ENCODE results near the gene APBA2.

The APBA2 gene

GRCh38 chr15:29051422-29051821 lies 165.6 kb downstream of the APBA2 start:
- no peak for TF ChIP-seq CTCF (IDR thresholded peaks at IDR 0.05; ENCODE audit: control extremely low read depth, extremely low read depth, low read depth, missing control alignments)
- CTCF ChIA-PET, result interaction anchor here (1.2 kb wide), 1 partner anchor 29 kb away, joined by 3 read pairs; no protein-coding TSS in a partner anchor
- no peak for DNase-seq (ENCODE audit: extremely low spot score)
- POLR2A ChIA-PET, result no interaction called here

GRCh38 chr15:29053006-29053405 lies 167.2 kb downstream of the APBA2 start:
- POLR2A ChIA-PET, result no interaction called here

GRCh38 chr15:29053661-29054131 lies 167.9 kb downstream of the APBA2 start:
- POLR2A ChIA-PET, result no interaction called here
- TF ChIP-seq CTCF (IDR thresholded peaks at IDR 0.05; ENCODE audit: control extremely low read depth, extremely low read depth, low read depth, missing control alignments), result no peak
- CTCF ChIA-PET, result no interaction called here
- no peak for DNase-seq (ENCODE audit: extremely low spot score)

More at GRCh38 chr15:29053006-29053405, 167.2 kb downstream of the APBA2 start:
- CTCF ChIA-PET, result no interaction called here
- no peak for DNase-seq (ENCODE audit: extremely low spot score)
- TF ChIP-seq CTCF (IDR thresholded peaks at IDR 0.05; ENCODE audit: control extremely low read depth, extremely low read depth, low read depth, missing control alignments), result no peak

- DNase-seq (ENCODE audit: extremely low spot score), result no peak
- ChIA-PET CTCF (no interaction called here), POLR2A (no interaction called here)
- TF ChIP-seq CTCF (IDR thresholded peaks at IDR 0.05; ENCODE audit: control extremely low read depth, extremely low read depth, low read depth, missing control alignments), result no peak
Measured at GRCh38 chr15:29054171-29055045, 168.6 kb downstream of the APBA2 start.

DNA sequence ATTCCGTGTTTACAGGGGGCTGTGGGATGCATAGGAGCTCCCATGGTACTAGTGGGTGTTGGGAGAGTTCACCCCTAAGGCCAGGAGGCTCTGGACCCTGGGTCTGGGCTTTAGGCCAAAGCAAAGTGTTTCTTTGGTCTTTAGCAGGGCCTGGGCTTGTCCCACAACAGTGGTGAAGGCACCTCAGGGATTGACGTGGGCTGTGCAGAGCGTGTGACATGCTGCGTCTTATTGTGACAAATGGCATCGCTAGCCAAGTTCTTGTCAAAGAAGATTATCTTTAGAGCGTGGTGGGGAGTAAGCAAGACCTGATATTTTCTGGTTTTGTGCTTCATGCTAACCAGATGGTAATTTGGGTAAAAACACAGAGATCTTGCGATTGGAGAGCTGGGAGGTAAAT lies 170.1 kb downstream of the APBA2 start:
- ChIA-PET CTCF (no interaction called here), POLR2A (no interaction called here)
- DNase-seq (ENCODE audit: extremely low spot score), result no peak
- TF ChIP-seq CTCF (IDR thresholded peaks at IDR 0.05; ENCODE audit: control extremely low read depth, extremely low read depth, low read depth, missing control alignments), result no peak

DNA sequence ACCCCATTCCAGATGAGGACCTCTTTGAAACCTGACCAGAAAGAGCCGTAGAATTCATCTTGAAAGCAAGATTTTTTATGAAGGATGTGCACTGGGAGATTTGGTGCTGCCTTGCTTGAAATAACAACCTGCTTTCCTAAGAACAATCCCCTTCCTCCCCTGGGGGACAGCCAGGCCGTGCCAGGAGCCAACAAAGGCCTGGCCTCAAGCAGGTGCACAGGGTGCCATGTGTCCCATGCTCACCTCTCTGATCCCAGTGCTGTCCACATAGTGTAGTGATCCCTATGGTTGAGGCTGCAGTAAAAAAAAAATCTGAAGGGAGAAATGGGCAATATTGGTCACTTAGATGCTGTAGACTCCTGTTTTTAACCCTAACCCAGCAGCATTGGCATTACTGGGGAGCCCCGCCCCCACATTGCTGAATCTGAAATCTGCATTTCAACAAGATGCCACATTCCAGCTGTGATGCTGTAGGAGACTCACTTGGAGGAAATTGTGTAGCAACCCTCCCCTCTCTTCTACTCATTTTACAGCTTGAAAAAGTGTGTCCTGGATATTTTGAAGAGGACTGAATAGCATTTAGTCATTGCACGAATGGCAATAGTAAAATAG lies 171.2 kb downstream of the APBA2 start:
- ChIA-PET POLR2A (no interaction called here), CTCF (no interaction called here)
- no peak for TF ChIP-seq CTCF (IDR thresholded peaks at IDR 0.05; ENCODE audit: control extremely low read depth, extremely low read depth, low read depth, missing control alignments)
- no peak for DNase-seq (ENCODE audit: extremely low spot score)
